Peyer's patch (tissue), 4 donors: ENCODE results near the gene VPS45.

ENCODE experiments used
- POLR2A ChIP-seq, 2 donors: fragments of 450-650 bp; IDR thresholded peaks; one replicate each; pipeline ENCODE4 v1.5.1; 2017; ENCODE audit warnings: antibody characterized with exemption in 2 of 2, mild to moderate bottlenecking in 2 of 2, moderate library complexity in 2 of 2
- TF ChIP-seq, protein P1 (sequence below), 6 experiments: fragments of 450-650 bp in 4 of 6; fragments of 200-600 bp in 2 of 6; sonication (generic) in 1 of 6; IDR thresholded peaks; one replicate each; pipeline ENCODE4 v1.5.1; 2017 to 2019; ENCODE audit warnings: antibody characterized with exemption in 6 of 6, mild to moderate bottlenecking in 3 of 6, moderate library complexity in 1 of 6

DNA sequence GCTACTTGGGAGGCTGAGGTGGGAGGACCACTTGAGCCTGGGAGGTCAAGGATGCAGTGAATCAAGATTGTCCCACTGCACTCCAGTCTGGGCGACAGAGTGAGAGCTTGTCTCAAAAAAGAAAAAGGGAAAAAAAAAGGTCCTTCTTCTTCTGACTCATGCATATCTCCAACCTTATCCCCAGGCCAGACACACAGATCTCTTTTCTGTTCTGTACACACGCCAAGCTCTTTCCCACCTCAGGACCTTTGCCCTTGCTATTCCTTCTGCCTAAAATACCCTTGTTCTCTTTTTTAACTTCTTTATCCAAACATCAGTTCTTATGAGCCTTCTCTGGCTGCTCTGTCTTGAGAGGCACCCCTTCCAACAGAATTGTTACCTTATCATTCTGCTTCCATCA, 104.2 kb downstream of the VPS45 start:
- TF ChIP-seq, protein P1, sequence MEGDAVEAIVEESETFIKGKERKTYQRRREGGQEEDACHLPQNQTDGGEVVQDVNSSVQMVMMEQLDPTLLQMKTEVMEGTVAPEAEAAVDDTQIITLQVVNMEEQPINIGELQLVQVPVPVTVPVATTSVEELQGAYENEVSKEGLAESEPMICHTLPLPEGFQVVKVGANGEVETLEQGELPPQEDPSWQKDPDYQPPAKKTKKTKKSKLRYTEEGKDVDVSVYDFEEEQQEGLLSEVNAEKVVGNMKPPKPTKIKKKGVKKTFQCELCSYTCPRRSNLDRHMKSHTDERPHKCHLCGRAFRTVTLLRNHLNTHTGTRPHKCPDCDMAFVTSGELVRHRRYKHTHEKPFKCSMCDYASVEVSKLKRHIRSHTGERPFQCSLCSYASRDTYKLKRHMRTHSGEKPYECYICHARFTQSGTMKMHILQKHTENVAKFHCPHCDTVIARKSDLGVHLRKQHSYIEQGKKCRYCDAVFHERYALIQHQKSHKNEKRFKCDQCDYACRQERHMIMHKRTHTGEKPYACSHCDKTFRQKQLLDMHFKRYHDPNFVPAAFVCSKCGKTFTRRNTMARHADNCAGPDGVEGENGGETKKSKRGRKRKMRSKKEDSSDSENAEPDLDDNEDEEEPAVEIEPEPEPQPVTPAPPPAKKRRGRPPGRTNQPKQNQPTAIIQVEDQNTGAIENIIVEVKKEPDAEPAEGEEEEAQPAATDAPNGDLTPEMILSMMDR (IDR thresholded peaks at IDR 0.05) = no peak
- no peak for TF ChIP-seq POLR2A (IDR thresholded peaks at IDR 0.05)
